ENCODE measurements around the gene WDR83. TPM values are rescaled to one million over a fixed set of nuclear protein-coding genes. Genes with fewer than 3 reads are reported as not detected.

WDR83 gene
- total RNA-seq, 1 donor from 2014 or later, result 11.0 TPM

- no peaks in the 10 kb centered on the region for H3K36me3 ChIP-seq
- no peak for DNase-seq (ENCODE audit: low spot score)
- Mint-ChIP-seq H3K36me3 (peaks cover 17% of the 10 kb centered on the region), H3K4me1 (no peaks in the 10 kb centered on the region), H3K27me3 (ENCODE audit: insufficient read depth, low read depth) (no peaks in the 10 kb centered on the region), H3K9me3 (peaks cover 2% of the 10 kb centered on the region), H3K4me3 (no peak overlapping the region), H3K27ac (no peak overlapping the region)
- H3K27ac ChIP-seq, result no peak overlapping the region
- no peak overlapping the region for H3K9ac ChIP-seq
- no peaks in the 10 kb centered on the region for H3K4me1 ChIP-seq
- H3F3A ChIP-seq (ENCODE audit: low read depth), result no peaks in the 10 kb centered on the region
- H4K20me1 ChIP-seq (ENCODE audit: low read depth), result no peaks in the 10 kb centered on the region
- no peak overlapping the region for H2AFZ ChIP-seq (replicated peaks)
- no peaks in the 10 kb centered on the region for H3K79me2 ChIP-seq (ENCODE audit: low read depth)
- H3K4me2 ChIP-seq, result no peak overlapping the region
- H3K27me3 ChIP-seq, result no peaks in the 10 kb centered on the region
- no peak overlapping the region for H3K4me3 ChIP-seq
- no peaks in the 10 kb centered on the region for H3K9me3 ChIP-seq (ENCODE audit: low read depth)
- TF ChIP-seq, protein P1, sequence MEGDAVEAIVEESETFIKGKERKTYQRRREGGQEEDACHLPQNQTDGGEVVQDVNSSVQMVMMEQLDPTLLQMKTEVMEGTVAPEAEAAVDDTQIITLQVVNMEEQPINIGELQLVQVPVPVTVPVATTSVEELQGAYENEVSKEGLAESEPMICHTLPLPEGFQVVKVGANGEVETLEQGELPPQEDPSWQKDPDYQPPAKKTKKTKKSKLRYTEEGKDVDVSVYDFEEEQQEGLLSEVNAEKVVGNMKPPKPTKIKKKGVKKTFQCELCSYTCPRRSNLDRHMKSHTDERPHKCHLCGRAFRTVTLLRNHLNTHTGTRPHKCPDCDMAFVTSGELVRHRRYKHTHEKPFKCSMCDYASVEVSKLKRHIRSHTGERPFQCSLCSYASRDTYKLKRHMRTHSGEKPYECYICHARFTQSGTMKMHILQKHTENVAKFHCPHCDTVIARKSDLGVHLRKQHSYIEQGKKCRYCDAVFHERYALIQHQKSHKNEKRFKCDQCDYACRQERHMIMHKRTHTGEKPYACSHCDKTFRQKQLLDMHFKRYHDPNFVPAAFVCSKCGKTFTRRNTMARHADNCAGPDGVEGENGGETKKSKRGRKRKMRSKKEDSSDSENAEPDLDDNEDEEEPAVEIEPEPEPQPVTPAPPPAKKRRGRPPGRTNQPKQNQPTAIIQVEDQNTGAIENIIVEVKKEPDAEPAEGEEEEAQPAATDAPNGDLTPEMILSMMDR (IDR thresholded peaks at IDR 0.05), result no peak
- TF ChIP-seq EZH2 (IDR thresholded peaks at IDR 0.05), result no peak
- TF ChIP-seq EZH2phosphoT487 (IDR thresholded peaks at IDR 0.05), result no peak
Observed at GRCh38 chr19:12649941-12650340, 16.7 kb upstream of the WDR83 start.

GRCh38 chr19:12652219-12652618 lies 14.4 kb upstream of the WDR83 start:
- Histone ChIP-seq H3K79me2 (ENCODE audit: low read depth) (no peaks in the 10 kb centered on the region), H3K4me2 (no peak overlapping the region), H3K4me1 (no peaks in the 10 kb centered on the region), H3K9ac (no peak overlapping the region), H3K4me3 (no peak overlapping the region), H3K36me3 (no peaks in the 10 kb centered on the region), H4K20me1 (ENCODE audit: low read depth) (no peaks in the 10 kb centered on the region), H3K27me3 (no peaks in the 10 kb centered on the region), H3F3A (ENCODE audit: low read depth) (no peaks in the 10 kb centered on the region), H3K9me3 (ENCODE audit: low read depth) (no peaks in the 10 kb centered on the region), H3K27ac (no peak overlapping the region), H2AFZ (replicated peaks) (no peak overlapping the region)
- Mint-ChIP-seq H3K4me3 (no peak overlapping the region), H3K9me3 (peaks cover 2% of the 10 kb centered on the region), H3K36me3 (peaks cover 23% of the 10 kb centered on the region), H3K27ac (no peak overlapping the region), H3K27me3 (ENCODE audit: insufficient read depth, low read depth) (peaks cover 2% of the 10 kb centered on the region), H3K4me1 (no peaks in the 10 kb centered on the region)
- DNase-seq (ENCODE audit: low spot score), result no peak
- TF ChIP-seq EZH2 (IDR thresholded peaks at IDR 0.05) (no peak), EZH2phosphoT487 (IDR thresholded peaks at IDR 0.05) (no peak)
- TF ChIP-seq, protein P1 (IDR thresholded peaks at IDR 0.05), result no peak

GRCh38 chr19:12655546-12655945 lies 11.1 kb upstream of the WDR83 start:
- no peak overlapping the region for H3K4me2 ChIP-seq
- H3K4me1 Mint-ChIP-seq, result no peaks in the 10 kb centered on the region
- peaks cover 4% of the 10 kb centered on the region for H3K27me3 Mint-ChIP-seq (ENCODE audit: insufficient read depth, low read depth)
- DNase-seq (ENCODE audit: low spot score), result no peak
- no peak overlapping the region for H3K4me3 ChIP-seq
- H3F3A ChIP-seq (ENCODE audit: low read depth), result no peaks in the 10 kb centered on the region
- H3K27ac ChIP-seq, result no peak overlapping the region
- peaks cover 18% of the 10 kb centered on the region for H3K36me3 Mint-ChIP-seq
- H4K20me1 ChIP-seq (ENCODE audit: low read depth), result no peaks in the 10 kb centered on the region
- no peak overlapping the region for H3K27ac Mint-ChIP-seq
- no peaks in the 10 kb centered on the region for H3K9me3 ChIP-seq (ENCODE audit: low read depth)
- H3K4me1 ChIP-seq, result no peaks in the 10 kb centered on the region
- no peaks in the 10 kb centered on the region for H3K79me2 ChIP-seq (ENCODE audit: low read depth)
- no peaks in the 10 kb centered on the region for H3K36me3 ChIP-seq
- no peak for TF ChIP-seq EZH2 (IDR thresholded peaks at IDR 0.05)
- TF ChIP-seq, protein P1 (IDR thresholded peaks at IDR 0.05), result no peak
- TF ChIP-seq EZH2phosphoT487 (IDR thresholded peaks at IDR 0.05), result no peak
- H3K4me3 Mint-ChIP-seq, result no peak overlapping the region
- H2AFZ ChIP-seq (replicated peaks), result no peak overlapping the region
- H3K9me3 Mint-ChIP-seq, result no peaks in the 10 kb centered on the region
- H3K9ac ChIP-seq, result no peak overlapping the region
- H3K27me3 ChIP-seq, result no peaks in the 10 kb centered on the region
